SJCRH30 (cell line): Measurements from ENCODE around the gene CD44. TPM values are rescaled to one million over a fixed set of nuclear protein-coding genes. Genes with fewer than 3 reads are reported as not detected.
"Not testable (repeated sequence)": the region's sequence is repeated elsewhere in the genome, so short reads cannot be mapped to it uniquely, and the experiment has no call there.

Experiments
- DNase-seq, 2 experiments: peaks; one replicate each; pipeline ENCODE4 v3.0.0-alpha.2; 2015 to 2020
- H3K27ac ChIP-seq: fragments of 250-450 bp; sonication (Bioruptor Pico); 2 replicates; pipeline ENCODE4 v1.5.1; 2020; ENCODE audit warnings: mild to moderate bottlenecking, moderate library complexity
- H3K27me3 ChIP-seq: fragments of 250-450 bp; sonication (Bioruptor Pico); 2 replicates; pipeline ENCODE4 v1.5.1; 2020; ENCODE audit warnings: mild to moderate bottlenecking, moderate library complexity
- H3K36me3 ChIP-seq: fragments of 250-450 bp; sonication (Bioruptor Pico); 2 replicates; pipeline ENCODE4 v1.5.1; 2020; ENCODE audit warnings: mild to moderate bottlenecking, moderate library complexity
- H3K4me1 ChIP-seq: fragments of 250-450 bp; sonication (Bioruptor Pico); 2 replicates; pipeline ENCODE4 v1.5.1; 2020; ENCODE audit warnings: mild to moderate bottlenecking, moderate library complexity
- H3K4me3 ChIP-seq: fragments of 250-450 bp; sonication (Bioruptor Pico); 2 replicates; pipeline ENCODE4 v1.5.1; 2020; ENCODE audit warnings: mild to moderate bottlenecking, moderate library complexity
- H3K9me3 ChIP-seq: fragments of 250-450 bp; sonication (Bioruptor Pico); replicated peaks from 2 replicates; pipeline ENCODE4 v1.5.1; 2020; ENCODE audit warnings: mild to moderate bottlenecking, moderate library complexity
- total RNA-seq: library from RNA; depleted of rRNA; stranded (reverse); fragments of >200 nt; shearing (Covaris generic); gene quantifications from 2 replicates; pipeline ENCODE4 v1.2.3, GENCODE V29; 2014; rRNA removed

The CD44 gene
- 0.04 and 0.05 TPM in 2 replicates for total RNA-seq

DNA sequence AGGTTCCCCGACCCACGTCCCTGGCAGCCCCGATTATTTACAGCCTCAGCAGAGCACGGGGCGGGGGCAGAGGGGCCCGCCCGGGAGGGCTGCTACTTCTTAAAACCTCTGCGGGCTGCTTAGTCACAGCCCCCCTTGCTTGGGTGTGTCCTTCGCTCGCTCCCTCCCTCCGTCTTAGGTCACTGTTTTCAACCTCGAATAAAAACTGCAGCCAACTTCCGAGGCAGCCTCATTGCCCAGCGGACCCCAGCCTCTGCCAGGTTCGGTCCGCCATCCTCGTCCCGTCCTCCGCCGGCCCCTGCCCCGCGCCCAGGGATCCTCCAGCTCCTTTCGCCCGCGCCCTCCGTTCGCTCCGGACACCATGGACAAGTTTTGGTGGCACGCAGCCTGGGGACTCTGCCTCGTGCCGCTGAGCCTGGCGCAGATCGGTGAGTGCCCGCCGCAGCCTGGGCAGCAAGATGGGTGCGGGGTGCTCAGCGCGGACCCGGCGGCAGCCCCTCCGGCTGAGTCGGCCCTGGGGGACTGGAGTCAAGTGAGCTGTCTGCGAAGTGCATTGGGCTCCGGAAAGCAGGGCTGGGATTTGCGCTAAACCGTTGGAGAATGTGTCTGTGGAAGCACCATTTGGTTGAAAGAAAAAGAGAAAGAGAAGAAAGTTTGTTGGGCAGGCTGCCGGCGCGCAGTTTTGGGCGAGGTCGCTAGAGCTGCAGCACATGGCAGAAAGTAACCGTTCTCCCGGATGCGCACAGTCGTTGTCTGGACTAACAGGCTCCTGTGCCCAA, at the start of gene CD44:
Gene CD44 (plus strand): TSS at position 229 of the 779 bp plus-strand sequence. CDS start 133 bp downstream, at position 362.
- Histone ChIP-seq H3K9me3 (no peaks in the 10 kb centered on the region), H3K4me1 (peaks cover 3% of the 10 kb centered on the region; the same call in 1 of the 2 replicates), H3K4me3 (no peak within 1 kb of the TSS), H3K36me3 (no peaks in the 10 kb centered on the region), H3K27me3 (no peaks in the 10 kb centered on the region), H3K27ac (no peak within 1 kb of the TSS)
- DNase-seq, result no peak

DNA sequence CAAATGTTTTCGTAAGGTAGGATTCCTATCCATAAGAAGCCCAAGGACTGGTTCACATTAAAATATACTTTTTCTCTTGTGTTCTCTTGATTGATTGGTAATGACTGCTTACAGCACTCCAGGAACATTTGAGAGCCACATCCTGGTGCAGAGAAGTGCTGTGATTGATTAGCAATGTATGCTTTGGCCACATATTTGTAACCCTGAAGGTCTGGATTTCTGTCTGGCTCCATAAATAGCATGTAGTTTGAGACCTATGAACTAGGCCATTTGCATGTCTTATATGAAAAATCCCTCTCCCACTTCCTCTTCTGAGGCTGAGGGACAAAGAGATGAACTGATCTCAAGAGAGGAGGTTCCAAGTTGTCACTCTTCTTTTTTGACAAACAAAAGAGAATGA, 49.3 kb upstream of the CD44 start:
- no peak overlapping the region for H3K4me3 ChIP-seq
- no peaks in the 10 kb centered on the region for H3K36me3 ChIP-seq
- H3K27me3 ChIP-seq, result no peaks in the 10 kb centered on the region
- H3K9me3 ChIP-seq, result no peaks in the 10 kb centered on the region
- no peak overlapping the region for H3K27ac ChIP-seq
- H3K4me1 ChIP-seq, result no peaks in the 10 kb centered on the region
- no peak for DNase-seq

DNA sequence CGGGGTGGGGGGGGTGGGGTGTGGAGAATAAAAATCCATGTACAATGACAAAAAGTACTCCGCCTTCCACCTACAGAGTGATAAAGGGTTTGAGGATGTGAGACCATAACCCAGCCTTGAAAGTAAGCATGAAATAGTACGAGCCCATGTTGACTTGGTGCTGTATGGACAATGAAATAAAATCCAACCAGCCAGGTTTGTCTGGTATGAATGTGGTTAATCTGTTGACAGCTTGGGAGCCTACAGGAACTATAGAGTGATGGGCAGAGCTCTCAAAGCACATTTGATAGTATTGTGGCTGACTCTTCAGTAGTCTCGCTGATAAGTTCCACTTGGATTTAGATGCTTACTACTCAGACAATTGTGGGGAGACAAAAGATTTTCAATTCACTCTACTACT, 48.8 kb upstream of the CD44 start:
- H3K4me3 ChIP-seq, result no peak overlapping the region
- DNase-seq, result no peak
- H3K9me3 ChIP-seq, result no peaks in the 10 kb centered on the region
- no peaks in the 10 kb centered on the region for H3K4me1 ChIP-seq
- no peaks in the 10 kb centered on the region for H3K36me3 ChIP-seq
- H3K27ac ChIP-seq, result no peak overlapping the region
- H3K27me3 ChIP-seq, result no peaks in the 10 kb centered on the region

DNA sequence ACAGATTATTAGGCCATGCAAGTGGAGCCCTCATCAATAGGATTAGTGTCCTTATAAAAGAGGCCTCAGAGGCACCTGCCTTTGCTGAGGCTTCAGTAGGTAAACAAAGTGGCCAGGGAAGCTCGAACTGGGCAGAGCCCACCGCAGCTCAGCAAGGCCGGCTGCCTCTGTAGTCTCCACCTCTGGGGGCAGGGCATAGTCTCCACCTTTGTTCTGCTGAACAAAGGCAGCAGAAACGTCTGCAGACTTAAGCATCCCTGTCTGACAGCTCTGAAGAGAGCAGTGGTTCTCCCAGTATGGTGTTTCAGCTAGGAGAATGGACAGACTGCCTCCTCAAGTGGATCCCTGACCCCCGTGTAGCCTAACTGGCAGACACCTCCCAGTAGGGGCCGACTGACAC, 48.0 kb upstream of the CD44 start:
- not testable (repeated sequence) for H3K9me3 ChIP-seq, H3K27ac ChIP-seq, H3K36me3 ChIP-seq, H3K4me1 ChIP-seq, H3K4me3 ChIP-seq, H3K27me3 ChIP-seq, DNase-seq

DNA sequence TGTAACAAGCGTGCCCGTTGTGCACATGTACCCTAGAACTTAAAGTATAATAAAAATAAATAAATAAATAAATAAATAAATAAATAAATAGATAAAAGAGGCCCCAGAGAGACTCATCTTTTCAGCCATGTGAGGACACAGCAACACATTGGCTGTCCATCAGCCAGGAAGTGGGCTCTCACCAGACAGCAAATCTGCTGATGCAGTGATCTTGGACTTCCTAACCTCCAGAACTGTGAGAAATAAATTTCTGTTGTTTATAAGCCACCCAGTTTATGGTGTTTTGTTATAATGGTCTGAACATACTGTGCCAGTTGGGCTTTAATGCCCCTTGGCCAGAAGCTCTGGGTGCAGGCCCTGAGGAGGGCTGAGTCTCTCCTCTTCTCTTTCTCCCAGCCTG, 42.2 kb upstream of the CD44 start:
- no peak for DNase-seq
- Histone ChIP-seq H3K27me3 (no peaks in the 10 kb centered on the region), H3K4me3 (no peak overlapping the region), H3K27ac (no peak overlapping the region), H3K4me1 (peaks cover 4% of the 10 kb centered on the region; the same call in 1 of the 2 replicates), H3K9me3 (no peaks in the 10 kb centered on the region), H3K36me3 (no peaks in the 10 kb centered on the region)

DNA sequence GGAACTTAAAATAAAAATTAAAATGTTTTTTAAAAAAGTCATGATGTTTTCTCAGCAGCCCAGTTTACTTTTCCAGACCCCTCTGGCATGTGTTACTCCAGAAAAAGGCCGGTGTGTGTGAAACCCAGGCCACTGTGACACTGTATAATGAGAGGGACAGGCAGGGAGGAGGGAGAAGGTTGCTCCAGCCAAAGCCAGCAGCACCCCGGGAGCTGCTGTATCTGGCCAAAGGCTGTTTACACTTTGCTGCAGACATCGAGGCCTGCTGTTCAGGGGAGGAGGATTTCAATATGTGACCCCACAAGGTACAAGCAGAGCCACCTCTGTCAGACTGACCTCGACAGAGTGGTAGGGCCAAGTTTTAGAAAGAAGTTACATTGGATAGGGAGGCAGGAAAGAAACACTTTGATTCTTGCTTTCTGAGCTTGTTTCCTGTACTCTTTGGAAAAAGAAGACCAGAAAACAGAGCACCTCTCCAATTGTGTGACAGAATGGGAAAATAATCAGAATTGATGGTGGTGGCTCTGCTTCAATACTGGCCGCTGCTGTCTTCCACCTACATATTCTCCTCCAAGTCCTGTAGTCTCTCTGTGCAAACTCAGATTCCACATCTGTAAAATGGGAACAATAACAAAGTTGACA, 41.0 kb upstream of the CD44 start:
- H3K36me3 ChIP-seq, result no peaks in the 10 kb centered on the region
- no peak for DNase-seq
- H3K4me3 ChIP-seq, result no peak overlapping the region
- H3K4me1 ChIP-seq, result peaks cover 4% of the 10 kb centered on the region; the same call in 1 of the 2 replicates
- no peaks in the 10 kb centered on the region for H3K27me3 ChIP-seq
- no peaks in the 10 kb centered on the region for H3K9me3 ChIP-seq
- no peak overlapping the region for H3K27ac ChIP-seq

DNA sequence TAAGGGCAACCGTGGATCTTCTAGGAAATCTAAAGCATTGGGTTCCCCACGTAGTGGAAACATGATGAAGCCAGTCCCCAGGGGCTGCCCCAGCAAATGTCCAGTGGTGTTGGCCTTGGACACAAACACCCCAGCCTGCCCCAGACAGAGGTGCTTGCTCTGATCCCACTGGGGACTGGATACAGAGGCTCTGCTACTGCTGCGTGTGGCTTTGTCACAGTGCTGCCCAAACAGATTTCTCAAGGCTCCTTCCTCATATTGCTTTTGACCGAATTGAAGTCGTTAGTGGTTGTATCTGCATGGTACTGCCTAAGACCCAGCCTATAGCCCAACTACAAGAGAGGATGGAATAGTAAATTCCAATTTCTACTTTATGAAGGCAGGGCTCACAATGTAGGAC, 40.1 kb upstream of the CD44 start:
- H3K4me3 ChIP-seq, result no peak overlapping the region
- DNase-seq, result no peak
- no peaks in the 10 kb centered on the region for H3K9me3 ChIP-seq
- peaks cover 7% of the 10 kb centered on the region; the same call in 1 of the 2 replicates for H3K4me1 ChIP-seq
- H3K27ac ChIP-seq, result no peak overlapping the region
- no peaks in the 10 kb centered on the region for H3K27me3 ChIP-seq
- no peaks in the 10 kb centered on the region for H3K36me3 ChIP-seq

DNA sequence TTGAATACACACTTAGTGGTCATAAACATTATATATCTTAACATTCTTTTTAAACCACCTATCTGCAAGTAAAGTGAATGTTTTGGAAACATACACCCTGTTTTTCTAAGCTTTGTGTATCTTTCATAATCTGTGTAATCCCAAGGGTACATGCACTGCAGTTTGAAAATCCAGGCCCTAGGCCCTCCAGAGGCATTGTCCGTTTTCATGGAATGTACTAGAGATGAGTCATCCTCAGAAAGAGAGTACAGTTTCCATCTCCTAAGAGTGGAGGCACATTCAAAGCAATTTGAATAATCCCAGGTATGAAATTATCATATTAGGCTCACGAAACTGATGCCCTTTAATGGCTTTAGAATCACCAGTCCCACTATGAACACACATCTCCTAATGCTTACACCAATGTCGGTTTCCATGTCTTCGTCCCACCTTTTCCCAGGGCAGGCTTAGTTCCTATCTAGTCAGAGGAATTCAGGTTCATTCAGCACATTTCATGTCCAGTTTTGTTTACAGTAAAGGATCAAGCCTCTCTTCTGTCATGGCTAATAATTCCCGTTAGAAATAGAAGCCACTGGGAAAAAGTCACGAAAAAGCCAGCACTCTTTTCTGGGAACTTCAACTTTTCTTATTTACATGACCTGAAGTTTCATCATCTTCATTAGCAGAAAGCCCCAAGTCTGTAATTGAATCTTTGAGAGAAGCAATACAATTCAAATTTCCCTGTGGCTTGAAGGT, 39.5 kb upstream of the CD44 start:
- DNase-seq, result peak in 1 of 2 experiments; percentile 16
- Histone ChIP-seq H3K36me3 (no peaks in the 10 kb centered on the region), H3K27ac (no peak overlapping the region)

DNA sequence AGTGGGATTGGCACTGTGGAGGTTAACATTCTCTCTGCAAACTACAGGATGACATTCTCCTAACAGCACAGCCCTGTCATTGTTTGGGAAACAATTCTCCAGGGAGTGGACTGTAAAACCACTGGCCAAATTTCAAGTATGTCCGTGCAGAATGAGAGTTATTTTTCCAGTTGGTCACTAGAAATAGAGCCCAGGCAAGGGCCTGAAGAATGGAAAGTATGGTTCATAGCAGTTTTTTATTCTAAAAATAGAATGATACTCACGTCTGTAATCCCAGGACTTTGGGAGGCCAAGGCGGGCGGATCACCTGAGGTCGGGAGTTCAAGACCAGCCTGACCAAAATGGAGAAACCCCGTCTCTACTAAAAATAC, 39.0 kb upstream of the CD44 start:
- DNase-seq, result peak in 1 of 2 experiments; percentile 37
- Histone ChIP-seq H3K27me3 (no peaks in the 10 kb centered on the region), H3K27ac (no peak overlapping the region)

More for the DNA sequence above, 39.5 kb upstream of the CD44 start:
- Histone ChIP-seq H3K4me1 (peaks cover 7% of the 10 kb centered on the region), H3K27me3 (no peaks in the 10 kb centered on the region), H3K9me3 (no peaks in the 10 kb centered on the region), H3K4me3 (no peak overlapping the region)

DNA sequence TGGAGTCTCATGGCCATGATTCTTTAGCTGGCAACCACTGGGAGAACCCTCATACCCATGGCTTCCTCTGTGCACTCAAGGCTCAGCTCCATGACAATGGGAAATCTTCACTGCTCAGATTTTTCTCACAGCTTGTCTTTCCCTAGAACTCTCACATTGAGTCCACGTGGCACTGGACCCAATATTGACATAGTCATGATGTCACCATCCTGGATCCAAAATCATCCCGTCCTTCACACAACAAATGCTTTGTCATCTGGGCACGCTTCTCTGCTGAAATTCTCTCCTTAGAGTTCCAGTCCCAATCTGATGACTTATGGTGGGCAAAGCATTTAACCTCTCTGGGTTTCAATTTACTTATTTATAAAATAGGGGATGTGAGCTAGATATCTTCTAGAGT, 37.7 kb upstream of the CD44 start:
- Histone ChIP-seq H3K27ac (no peak overlapping the region), H3K9me3 (no peaks in the 10 kb centered on the region), H3K27me3 (no peaks in the 10 kb centered on the region), H3K4me3 (no peak overlapping the region), H3K36me3 (no peaks in the 10 kb centered on the region), H3K4me1 (peaks cover 7% of the 10 kb centered on the region)
- no peak for DNase-seq

More for the DNA sequence above, 39.0 kb upstream of the CD44 start:
- no peaks in the 10 kb centered on the region for H3K36me3 ChIP-seq
- peaks cover 7% of the 10 kb centered on the region for H3K4me1 ChIP-seq
- no peak overlapping the region for H3K4me3 ChIP-seq
- H3K9me3 ChIP-seq, result no peaks in the 10 kb centered on the region

DNA sequence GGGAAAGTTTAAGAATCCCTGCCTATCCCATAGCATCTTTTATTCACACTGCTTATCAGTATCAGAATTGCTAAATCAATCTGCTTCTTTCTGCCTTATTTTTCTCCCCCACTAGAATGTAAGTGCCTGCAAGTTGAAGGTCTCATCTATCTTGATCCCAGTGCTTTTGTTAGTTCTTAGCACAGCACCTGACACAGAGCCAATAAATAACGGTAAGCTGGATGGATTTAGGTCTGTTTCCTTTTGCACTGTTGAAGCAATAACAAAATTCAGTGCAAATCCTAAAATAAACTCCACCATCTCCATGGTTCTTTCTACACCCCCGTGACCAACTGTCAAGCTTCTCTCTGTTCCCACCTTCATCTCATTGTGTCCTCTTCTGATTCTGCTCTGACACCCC, 36.7 kb upstream of the CD44 start:
- Histone ChIP-seq H3K4me1 (peaks cover 7% of the 10 kb centered on the region), H3K27ac (no peak overlapping the region), H3K9me3 (no peaks in the 10 kb centered on the region), H3K27me3 (no peaks in the 10 kb centered on the region), H3K4me3 (no peak overlapping the region), H3K36me3 (no peaks in the 10 kb centered on the region)
- DNase-seq, result no peak

DNA sequence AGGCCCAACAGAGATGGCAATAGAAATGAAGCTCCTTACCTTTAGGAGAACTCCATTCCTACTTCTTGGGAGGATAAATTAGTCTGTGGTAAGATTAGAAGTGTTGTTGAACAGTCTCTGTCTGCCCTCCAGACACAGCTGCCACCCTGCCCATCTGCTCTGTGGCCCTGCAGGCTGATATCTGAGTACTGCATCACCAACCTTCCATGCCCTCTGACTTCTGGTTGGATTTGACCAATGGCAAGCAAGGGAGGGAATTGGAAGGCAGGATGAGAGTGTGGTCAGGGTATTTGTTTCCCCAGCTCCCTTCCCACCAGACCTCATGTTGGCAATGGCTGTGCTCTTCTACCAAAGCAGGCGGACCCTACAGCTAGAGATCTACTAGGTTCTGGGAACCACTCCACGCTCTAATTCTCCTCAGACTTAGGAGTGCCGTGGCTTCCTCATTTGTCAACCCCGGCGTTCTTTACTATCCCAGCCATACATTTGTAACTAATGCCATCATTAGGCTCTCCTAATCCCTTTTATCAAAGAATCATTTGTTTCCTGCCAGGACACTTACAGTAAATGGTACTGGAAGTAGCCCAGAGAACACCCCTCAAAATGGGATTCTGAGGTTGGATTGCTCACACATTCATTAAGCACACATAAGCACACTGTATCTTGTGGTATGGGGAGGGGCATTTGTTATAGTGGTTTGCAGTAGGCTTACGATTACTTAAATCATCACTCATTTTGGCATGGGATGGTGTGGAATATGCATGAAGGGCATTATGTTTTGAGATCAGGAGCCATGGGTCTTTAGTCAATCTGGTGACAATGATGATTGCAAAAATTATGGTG, 35.4 kb upstream of the CD44 start:
- Histone ChIP-seq H3K27me3 (no peaks in the 10 kb centered on the region), H3K9me3 (no peaks in the 10 kb centered on the region), H3K4me3 (no peak overlapping the region), H3K4me1 (peaks cover 7% of the 10 kb centered on the region), H3K36me3 (no peaks in the 10 kb centered on the region), H3K27ac (peak overlapping the region; percentile 24; the same call in 1 of the 2 replicates)
- DNase-seq, result peak; percentile 9 to 50

DNA sequence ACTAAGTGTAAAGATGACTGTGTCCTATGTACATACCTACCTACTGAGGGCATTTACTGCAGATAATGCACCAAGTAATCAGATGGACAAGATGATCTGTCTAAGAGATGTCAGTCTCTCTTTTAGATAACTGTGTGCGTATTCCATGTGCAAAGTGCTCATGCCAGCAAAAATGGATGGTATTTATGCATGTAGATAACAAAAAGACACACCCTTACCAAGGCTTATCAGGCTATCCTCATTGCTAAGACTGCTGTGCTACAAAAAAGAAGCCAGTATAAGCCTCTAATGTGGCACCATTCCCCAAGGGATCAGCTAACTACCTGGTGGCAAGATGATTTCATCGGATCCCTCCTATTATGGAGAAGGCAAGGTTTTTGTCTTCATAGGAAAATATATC, 34.3 kb upstream of the CD44 start:
- H3K4me1 ChIP-seq, result peaks cover 4% of the 10 kb centered on the region
- DNase-seq, result no peak
- H3K4me3 ChIP-seq, result no peak overlapping the region
- H3K36me3 ChIP-seq, result no peaks in the 10 kb centered on the region
- H3K9me3 ChIP-seq, result no peaks in the 10 kb centered on the region
- H3K27ac ChIP-seq, result no peak overlapping the region
- no peaks in the 10 kb centered on the region for H3K27me3 ChIP-seq

DNA sequence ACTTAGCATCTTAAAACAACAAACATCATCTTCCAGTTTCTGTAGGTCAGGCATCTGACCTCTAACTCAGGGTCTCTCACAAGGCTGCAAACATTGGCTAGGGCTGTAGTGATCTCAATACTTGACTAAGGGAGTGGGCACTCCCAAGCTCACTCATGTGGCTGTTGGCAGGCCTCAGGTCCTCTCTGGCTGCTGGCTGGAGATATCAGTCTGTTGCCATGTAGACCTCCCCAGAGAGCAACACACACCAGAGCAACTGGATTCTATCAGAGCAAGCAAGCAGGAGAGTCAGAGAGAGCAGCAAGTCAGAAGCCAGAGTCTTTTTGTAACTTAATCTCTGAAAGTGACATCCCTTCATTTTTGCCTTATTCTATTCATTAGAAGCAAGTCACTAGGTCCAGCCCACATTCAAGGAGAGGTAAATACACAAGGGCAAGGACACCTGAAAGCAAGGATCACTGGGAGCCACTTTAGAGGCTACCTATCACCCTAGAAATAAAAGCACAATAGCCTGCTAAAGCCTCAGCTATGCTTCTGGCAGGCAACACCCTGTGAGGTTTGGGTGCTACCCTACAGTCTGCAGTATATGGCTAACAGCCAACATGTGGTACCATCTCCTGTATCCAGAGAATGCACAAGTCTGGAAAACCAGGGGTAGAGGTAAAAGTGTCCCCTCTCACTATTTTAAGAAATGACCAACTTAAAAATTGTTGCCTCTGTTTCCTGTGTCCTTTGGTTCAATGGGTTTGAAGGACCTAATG, 33.5 kb upstream of the CD44 start:
- H3K36me3 ChIP-seq, result no peaks in the 10 kb centered on the region
- H3K4me1 ChIP-seq, result peaks cover 3% of the 10 kb centered on the region; the same call in 1 of the 2 replicates
- no peaks in the 10 kb centered on the region for H3K9me3 ChIP-seq
- DNase-seq, result no peak
- H3K27ac ChIP-seq, result no peak overlapping the region
- H3K27me3 ChIP-seq, result no peaks in the 10 kb centered on the region
- H3K4me3 ChIP-seq, result no peak overlapping the region
